ENCODE measurements around the gene FAM200C. TPM values are rescaled to one million over a fixed set of nuclear protein-coding genes. Genes with fewer than 3 reads are reported as not detected.

FAM200C gene
- total RNA-seq, 4 donors from 2014 or later: 3.0 to 9.6 (median 5.8) TPM

GRCh38 chr5:160398806-160399205 is 1.0 kb downstream of the FAM200C start:
- WGBS: 46% methylated on average over 4 of the region's 4 CpGs
- Histone ChIP-seq H3K36me3 (peaks cover 20 to 34% (median 24%) of the 10 kb centered on the region in 4 donors), H3K27ac (replicated peaks in 1 of 4) (peak overlapping the region in 2 of 4 donors; percentile 84 to 85), H3K4me3 (peak overlapping the region; percentile 54 to 83 (median 76)), H3K27me3 (no peaks in the 10 kb centered on the region), H3K9me3 (no peaks in the 10 kb centered on the region), H3K4me1 (peaks cover 15 to 45% (median 41%) of the 10 kb centered on the region in 4 donors)
- no peak for TF ChIP-seq CTCF (IDR thresholded peaks at IDR 0.05)
- no peak for TF ChIP-seq POLR2A (IDR thresholded peaks at IDR 0.05; ENCODE audit: low read depth)
- TF ChIP-seq POLR2AphosphoS5 (IDR thresholded peaks at IDR 0.05): no peak
- no peak for TF ChIP-seq EP300 (IDR thresholded peaks at IDR 0.05)
- intact Hi-C loops (cut with DNase I): loop anchor here (10.0 kb wide), 1 partner anchor 284 kb away; the partner anchor contains the start of gene PWWP2A
- no peak for DNase-seq (ENCODE audit: extremely low spot score)

DNA sequence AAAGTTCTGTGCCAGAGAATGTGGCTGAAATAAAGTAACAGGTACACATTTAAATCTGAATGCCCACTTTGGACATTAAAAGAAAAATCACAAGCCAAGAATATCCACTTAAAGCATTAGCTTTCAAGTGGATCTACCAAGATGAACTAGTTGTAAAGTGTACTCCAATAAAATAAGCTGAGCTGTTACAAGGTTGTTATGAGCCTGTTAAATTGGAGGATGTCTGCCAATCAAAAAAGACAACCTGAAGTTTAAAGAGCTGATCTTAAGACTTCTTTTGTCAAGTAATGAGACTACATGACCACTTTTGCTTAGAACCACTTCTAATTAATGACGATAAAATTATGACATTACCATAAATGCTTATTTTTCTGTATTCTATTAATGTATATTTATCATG is 2.4 kb downstream of the FAM200C start:
- TF ChIP-seq EP300 (IDR thresholded peaks at IDR 0.05): no peak
- TF ChIP-seq POLR2AphosphoS5 (IDR thresholded peaks at IDR 0.05): no peak
- no peak for TF ChIP-seq CTCF (IDR thresholded peaks at IDR 0.05)
- TF ChIP-seq POLR2A (IDR thresholded peaks at IDR 0.05; ENCODE audit: low read depth): no peak
- peaks cover 8 to 21% (median 11%) of the 10 kb centered on the region in 4 donors for H3K36me3 ChIP-seq
- H3K9me3 ChIP-seq: no peaks in the 10 kb centered on the region
- H3K4me1 ChIP-seq: peaks cover 15 to 58% (median 52%) of the 10 kb centered on the region in 4 donors
- intact Hi-C loops (cut with DNase I): loop anchor here (10.0 kb wide), 1 partner anchor 283 kb away; the partner anchor contains the start of gene PWWP2A
- no peak overlapping the region for H3K27ac ChIP-seq (replicated peaks in 1 of 4)
- WGBS: 90% methylated on average over 1 of the region's 1 CpG
- H3K4me3 ChIP-seq: no peak overlapping the region
- no peak for DNase-seq (ENCODE audit: extremely low spot score)
- no peaks in the 10 kb centered on the region for H3K27me3 ChIP-seq

DNA sequence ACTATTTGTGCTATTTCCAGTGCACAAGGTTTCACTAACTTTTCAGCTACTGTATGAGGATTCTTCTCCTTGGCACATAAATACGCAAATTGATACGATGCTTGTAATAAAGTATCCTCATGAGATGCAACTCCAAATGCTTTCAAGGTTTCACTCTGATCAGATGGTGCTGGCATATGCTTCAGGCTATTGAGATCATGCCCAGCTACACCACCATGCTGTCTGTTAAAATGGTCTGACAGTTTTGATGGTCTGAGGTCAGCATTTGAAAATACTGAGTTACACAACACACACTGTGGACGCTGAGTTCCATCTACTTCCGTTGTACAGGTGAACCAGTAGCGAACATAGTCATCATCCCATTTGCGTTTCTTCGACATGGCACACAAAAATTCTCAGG is 4.7 kb downstream of the FAM200C start:
- Histone ChIP-seq H3K36me3 (peaks cover 0 to 9% (median 1%) of the 10 kb centered on the region in 4 donors), H3K9me3 (no peaks in the 10 kb centered on the region), H3K27me3 (no peaks in the 10 kb centered on the region), H3K4me1 (peaks cover 15 to 53% (median 48%) of the 10 kb centered on the region in 4 donors), H3K4me3 (no peak overlapping the region), H3K27ac (replicated peaks in 1 of 4) (no peak overlapping the region)
- no peak for TF ChIP-seq POLR2AphosphoS5 (IDR thresholded peaks at IDR 0.05)
- TF ChIP-seq POLR2A (IDR thresholded peaks at IDR 0.05; ENCODE audit: low read depth): no peak
- no peak for TF ChIP-seq CTCF (IDR thresholded peaks at IDR 0.05)
- no peak for TF ChIP-seq EP300 (IDR thresholded peaks at IDR 0.05)
- no peak for DNase-seq (ENCODE audit: extremely low spot score)
- intact Hi-C loops (cut with DNase I): loop anchor here (10.0 kb wide), 1 partner anchor 280 kb away; the partner anchor contains the start of gene PWWP2A
- 90% methylated on average over 7 of the region's 7 CpGs for WGBS

- peaks cover 3 to 21% (median 17%) of the 10 kb centered on the region in 4 donors for H3K4me1 ChIP-seq
- H3K9me3 ChIP-seq: peaks cover 0 to 15% (median 3%) of the 10 kb centered on the region in 4 donors
- peaks cover 0 to 4% (median 1%) of the 10 kb centered on the region in 4 donors for H3K36me3 ChIP-seq
- no peak overlapping the region for H3K4me3 ChIP-seq
- TF ChIP-seq CTCF (IDR thresholded peaks at IDR 0.05) (peak in 2 of 3 experiments; percentile 45 to 46), POLR2AphosphoS5 (IDR thresholded peaks at IDR 0.05) (no peak), POLR2A (IDR thresholded peaks at IDR 0.05; ENCODE audit: low read depth) (no peak), EP300 (IDR thresholded peaks at IDR 0.05) (no peak)
- no peak overlapping the region for H3K27ac ChIP-seq (replicated peaks in 1 of 4)
- no peaks in the 10 kb centered on the region for H3K27me3 ChIP-seq
- 82% methylated on average over 8 of the region's 8 CpGs for WGBS
- DNase-seq (ENCODE audit: extremely low spot score): no peak
- intact Hi-C loops (cut with DNase I): loop anchor here (10.0 kb wide), 1 partner anchor 276 kb away; the partner anchor contains the start of gene PWWP2A
These were observed 8.8 kb downstream of the FAM200C start for GRCh38 chr5:160390787-160391696.

Data from esophagus muscularis mucosa (tissue), 4 donors.